Esophagus muscularis mucosa (tissue), 4 donors: ENCODE measurements around the gene TSPYL2. TPM values are rescaled to one million over a fixed set of nuclear protein-coding genes. Genes with fewer than 3 reads are reported as not detected.

Experiments used
- DNase-seq: peaks from one replicate; pipeline ENCODE4 v3.0.0-alpha.2; 2017; ENCODE audit errors: extremely low spot score
- H3K27ac ChIP-seq, 4 donors: fragments of 200-600 bp; sonication (generic); replicated peaks in 1 of 4; 1 replicate in 3 of 4; 2 replicates in 1 of 4; pipeline ENCODE4 v1.5.1; 2016 to 2019; ENCODE audit warnings: mild to moderate bottlenecking in 1 of 4
- H3K27me3 ChIP-seq, 4 donors: fragments of 200-600 bp; sonication (generic); one replicate each; pipeline versions ENCODE4 v1.5.1 to v1.6.0; 2016 to 2019
- H3K36me3 ChIP-seq, 4 donors: fragments of 200-600 bp; sonication (generic); one replicate each; pipeline ENCODE4 v1.5.1; 2016 to 2019
- H3K4me1 ChIP-seq, 4 donors: fragments of 200-600 bp; sonication (generic); one replicate each; pipeline ENCODE4 v1.5.1; 2016 to 2019
- H3K4me3 ChIP-seq, 4 donors: fragments of 200-600 bp; sonication (generic); 1 replicate in 2 of 4; 2 replicates in 2 of 4; pipeline ENCODE4 v1.5.1; 2016 to 2019; ENCODE audit warnings: mild to moderate bottlenecking in 4 of 4, moderate library complexity in 1 of 4
- H3K9me3 ChIP-seq, 4 donors: fragments of 200-600 bp; sonication (generic); 1 replicate in 3 of 4; 2 replicates in 1 of 4; pipeline ENCODE4 v1.5.1; 2016 to 2019
- CTCF ChIP-seq, 3 experiments: fragments of 200-600 bp in 2 of 3; fragments of 450-650 bp in 1 of 3; sonication (generic) in 2 of 3; IDR thresholded peaks; one replicate each; pipeline ENCODE4 v1.5.1; 2017 to 2019; ENCODE audit warnings: antibody characterized with exemption in 3 of 3, mild to moderate bottlenecking in 2 of 3, moderate library complexity in 1 of 3
- EP300 ChIP-seq: sonication (generic); formaldehyde crosslinking; IDR thresholded peaks from one replicate; pipeline ENCODE4 v1.6.1; 2017; ENCODE audit warnings: antibody characterized with exemption
- POLR2A ChIP-seq: fragments of 450-650 bp; IDR thresholded peaks from one replicate; pipeline ENCODE4 v1.6.1; 2017; ENCODE audit warnings: antibody characterized with exemption, moderate library complexity, mild to moderate bottlenecking, low read depth
- POLR2AphosphoS5 ChIP-seq, 2 donors: sonication (generic); formaldehyde crosslinking; IDR thresholded peaks; one replicate each; pipeline ENCODE4 v1.6.1; 2017; ENCODE audit warnings: antibody characterized with exemption in 2 of 2
- WGBS: methylation state at CpG from one replicate; pipeline ENCODE4 v1.1.5; 2018; 5-methylcytosine and 5-hydroxymethylcytosine counted together
- intact Hi-C: fragments of 100-400 bp; cut with DNase I; formaldehyde crosslinking; loops from one replicate; pipeline ENCODE4 v1.15.1; 2023
- total RNA-seq, 4 donors: library from RNA; depleted of rRNA; stranded (reverse); fragments of >200 nt; gene quantifications; one replicate each; pipeline versions ENCODE4 v1.1.0 to v1.2.1, GENCODE V29; 2016

TSPYL2 gene
- 10 to 100 TPM; 65.9 to 98.8 (median 92.2) TPM for total RNA-seq

- Histone ChIP-seq H3K27ac (peak within 1 kb of the TSS; percentile 93 to 97 (median 94)), H3K36me3 (peaks cover 6 to 24% (median 22%) of the 10 kb centered on the region in 4 donors), H3K27me3 (no peaks in the 10 kb centered on the region), H3K4me1 (peaks cover 2 to 37% (median 29%) of the 10 kb centered on the region in 4 donors), H3K4me3 (peak within 1 kb of the TSS; percentile 77 to 86 (median 81)), H3K9me3 (no peaks in the 10 kb centered on the region)
- DNase-seq = peak; percentile 98
- intact Hi-C loops = no loop called here
- 55% methylated on average over 47 of the region's 86 CpGs for WGBS
- TF ChIP-seq POLR2A (peak; percentile 97), POLR2AphosphoS5 (IDR thresholded peaks at IDR 0.05) (peak; percentile 99 to 100), CTCF (IDR thresholded peaks at IDR 0.05) (peak in 1 of 3 experiments; percentile 10), EP300 (no peak)
Measured at GRCh38 chrX:53081925-53082772, at the start of gene TSPYL2. TSPYL2 (plus strand) TSS chrX:53082367; CDS start chrX:53082499, 132 bp downstream.

DNA sequence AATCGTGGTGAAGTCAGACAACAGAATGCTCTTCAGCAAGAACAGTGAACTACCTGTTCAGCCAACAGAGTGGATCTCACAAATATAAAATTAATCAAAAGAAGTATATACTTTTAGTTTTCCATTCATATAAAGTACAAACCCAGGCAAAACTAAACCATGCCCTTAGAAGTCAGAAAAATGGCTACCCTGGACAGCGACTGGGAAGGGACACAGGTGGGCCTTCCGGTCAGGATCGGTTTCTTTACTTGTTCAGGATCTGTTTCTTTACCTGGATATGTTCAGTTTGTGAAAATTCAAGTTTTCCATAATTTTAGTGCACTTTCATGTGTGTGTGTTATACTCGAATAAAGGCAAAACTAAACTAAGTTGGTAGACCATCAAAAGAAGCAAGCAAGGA lies 46.0 kb upstream of the TSPYL2 start:
- no peak overlapping the region for H3K4me3 ChIP-seq
- intact Hi-C loops = no loop called here

DNA sequence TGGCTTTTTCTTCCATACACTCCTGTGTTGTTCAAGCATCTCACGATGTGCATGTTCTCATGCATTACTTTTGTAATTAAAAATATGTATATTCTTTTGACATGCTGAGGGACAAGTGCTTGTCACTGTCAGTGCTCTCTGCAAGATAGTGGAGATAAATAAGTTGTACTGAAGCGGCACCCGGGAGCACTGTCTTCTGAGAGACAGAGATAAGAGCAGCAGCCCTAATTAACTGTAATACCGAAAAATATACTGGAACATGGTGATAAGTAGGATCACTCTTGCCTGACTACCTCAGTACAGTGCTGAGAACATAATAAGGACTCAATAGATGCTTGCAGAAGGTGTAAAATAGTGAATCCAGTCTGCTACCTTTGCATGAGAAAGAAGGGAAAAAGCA lies 42.9 kb upstream of the TSPYL2 start:
- WGBS = 65% methylated on average over 4 of the region's 4 CpGs
- TF ChIP-seq POLR2A = no peak
- no peak for TF ChIP-seq CTCF (IDR thresholded peaks at IDR 0.05)
- TF ChIP-seq EP300 = no peak
- TF ChIP-seq POLR2AphosphoS5 (IDR thresholded peaks at IDR 0.05) = no peak
- DNase-seq = no peak
- Histone ChIP-seq H3K27me3 (no peaks in the 10 kb centered on the region), H3K4me1 (no peaks in the 10 kb centered on the region), H3K36me3 (no peaks in the 10 kb centered on the region), H3K9me3 (no peaks in the 10 kb centered on the region), H3K4me3 (no peak overlapping the region), H3K27ac (no peak overlapping the region)
- intact Hi-C loops = no loop called here

More for the DNA sequence above, 46.0 kb upstream of the TSPYL2 start:
- Histone ChIP-seq H3K9me3 (no peaks in the 10 kb centered on the region), H3K4me1 (no peaks in the 10 kb centered on the region), H3K36me3 (no peaks in the 10 kb centered on the region), H3K27me3 (no peaks in the 10 kb centered on the region), H3K27ac (no peak overlapping the region)
- no peak for DNase-seq
- TF ChIP-seq CTCF (IDR thresholded peaks at IDR 0.05) (no peak), EP300 (no peak), POLR2A (no peak), POLR2AphosphoS5 (IDR thresholded peaks at IDR 0.05) (no peak)
- 62% methylated on average over 5 of the region's 5 CpGs for WGBS

DNA sequence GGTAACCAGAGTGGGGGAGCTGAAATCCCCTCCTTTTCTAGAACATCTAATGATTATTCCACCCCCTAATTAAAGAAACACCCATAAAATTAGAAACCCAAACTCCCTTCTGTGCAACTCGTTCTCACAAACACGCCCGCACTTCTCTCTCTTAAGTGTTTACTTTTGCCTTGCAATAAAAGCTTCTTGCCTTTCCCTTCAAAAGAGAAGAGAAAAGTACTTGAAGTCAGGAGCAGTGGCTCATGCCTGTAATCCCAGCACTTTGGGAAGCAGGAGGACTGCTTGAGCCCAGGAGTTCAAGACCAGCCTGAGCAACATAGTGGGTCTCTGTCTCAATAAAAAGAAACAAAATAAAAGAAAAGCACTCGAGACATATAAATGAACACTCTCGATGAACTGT lies 37.2 kb upstream of the TSPYL2 start:
- Histone ChIP-seq H3K27ac (no peak overlapping the region), H3K9me3 (no peaks in the 10 kb centered on the region), H3K4me3 (no peak overlapping the region), H3K4me1 (peaks cover 0 to 19% (median 12%) of the 10 kb centered on the region in 4 donors), H3K36me3 (no peaks in the 10 kb centered on the region), H3K27me3 (no peaks in the 10 kb centered on the region)
- intact Hi-C loops = no loop called here
- WGBS = 77% methylated on average over 5 of the region's 5 CpGs
- no peak for TF ChIP-seq EP300
- no peak for TF ChIP-seq POLR2AphosphoS5 (IDR thresholded peaks at IDR 0.05)
- no peak for TF ChIP-seq POLR2A
- no peak for TF ChIP-seq CTCF (IDR thresholded peaks at IDR 0.05)
- DNase-seq = no peak
